ENCODE measurements around the gene ACOX1.
"Not testable (repeated sequence)": the region's sequence is repeated elsewhere in the genome, so short reads cannot be mapped to it uniquely, and the experiment has no call there.

Gene ACOX1

DNA sequence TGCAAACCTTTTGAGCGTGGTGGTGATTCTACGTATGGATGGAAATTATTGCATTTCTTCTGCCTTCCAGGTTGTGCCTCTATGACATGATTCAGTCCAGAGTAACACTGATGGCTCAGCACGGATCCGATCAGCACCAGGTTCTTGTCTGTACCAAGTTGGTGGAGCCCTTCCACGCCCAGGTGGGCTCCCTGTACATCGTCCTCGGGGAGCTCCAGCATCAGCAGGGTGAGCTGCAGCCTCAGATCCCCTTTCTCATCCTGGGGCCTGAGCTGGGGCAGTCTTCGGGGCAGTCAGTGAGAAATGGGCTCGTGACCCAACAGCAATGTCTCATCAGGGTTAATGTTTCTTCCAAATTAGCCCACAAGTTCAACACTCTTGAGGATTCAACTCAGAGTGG, 12.4 kb upstream of the ACOX1 start:
- TF ChIP-seq POU2F2 (IDR thresholded peaks at IDR 0.05; ENCODE audit: low read depth, low read length) (no peak), PAX5 (IDR thresholded peaks at IDR 0.05; ENCODE audit: insufficient read depth, low read length, severe bottlenecking) (no peak), SPI1 (IDR thresholded peaks at IDR 0.05; ENCODE audit: low read depth, low read length) (no peak), POLR2AphosphoS5 (IDR thresholded peaks at IDR 0.05; ENCODE audit: low read depth, low read length) (no peak)
- DNase-seq (ENCODE audit: insufficient read length, low spot score) (no peak), FAIRE-seq (no peak)

- TF ChIP-seq POU2F2 (IDR thresholded peaks at IDR 0.05; ENCODE audit: low read depth, low read length) = no peak
- no peak for TF ChIP-seq PAX5 (IDR thresholded peaks at IDR 0.05; ENCODE audit: insufficient read depth, low read length, severe bottlenecking)
- DNase-seq (ENCODE audit: insufficient read length, low spot score) (no peak), FAIRE-seq (no peak)
Measured at GRCh38 chr17:75987041-75987440, 8.1 kb upstream of the ACOX1 start.

GRCh38 chr17:75985986-75986385, 7.0 kb upstream of the ACOX1 start:
- no peak for FAIRE-seq
- TF ChIP-seq POLR2AphosphoS5 (IDR thresholded peaks at IDR 0.05; ENCODE audit: low read depth, low read length) (no peak), SPI1 (IDR thresholded peaks at IDR 0.05; ENCODE audit: low read depth, low read length) (no peak), POU2F2 (IDR thresholded peaks at IDR 0.05; ENCODE audit: low read depth, low read length) (no peak), PAX5 (IDR thresholded peaks at IDR 0.05; ENCODE audit: insufficient read depth, low read length, severe bottlenecking) (no peak)
- DNase-seq (ENCODE audit: insufficient read length, low spot score) = no peak

DNA sequence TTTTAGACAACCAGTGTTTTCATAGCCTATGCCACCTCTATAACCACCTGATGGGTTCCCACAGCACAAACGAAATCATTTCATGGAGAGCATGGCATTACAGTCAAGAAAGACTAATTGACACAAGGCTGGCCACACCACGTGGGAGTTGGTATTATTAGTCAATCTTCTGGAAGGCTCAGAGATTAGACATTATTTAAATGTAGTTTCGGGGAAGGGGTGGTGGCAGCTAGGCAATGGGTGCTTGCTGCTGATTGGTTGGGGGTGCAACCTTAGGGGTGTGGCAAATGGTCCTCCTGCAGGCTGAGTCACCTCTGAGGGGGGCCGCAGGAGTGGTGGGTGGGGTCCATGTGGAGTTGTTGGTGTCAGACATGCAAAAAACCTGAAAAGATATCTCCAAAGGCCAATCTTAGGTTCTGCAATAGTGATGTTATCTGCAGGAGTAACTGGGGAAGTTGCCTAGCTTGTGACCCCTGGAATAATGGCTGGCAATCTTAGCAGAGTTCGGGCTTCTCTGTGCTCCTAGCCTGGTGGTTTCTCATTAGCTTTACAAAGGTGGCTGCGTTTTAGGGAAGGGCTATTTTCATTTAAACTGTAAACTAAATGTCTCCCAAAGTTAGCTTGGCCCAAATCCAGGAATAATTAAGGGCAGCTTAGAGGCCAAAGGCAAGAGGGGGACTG, 4.7 kb upstream of the ACOX1 start:
- FAIRE-seq = no peak
- no peak for TF ChIP-seq PAX5 (IDR thresholded peaks at IDR 0.05; ENCODE audit: insufficient read depth, low read length, severe bottlenecking)
- no peak for TF ChIP-seq TAF1 (IDR thresholded peaks at IDR 0.05; ENCODE audit: low read depth, low read length)
- no peak for TF ChIP-seq POLR2A (IDR thresholded peaks at IDR 0.05; ENCODE audit: low read depth, low read length)
- TF ChIP-seq SPI1 (IDR thresholded peaks at IDR 0.05; ENCODE audit: low read depth, low read length) = no peak
- no peak for TF ChIP-seq POLR2AphosphoS5 (IDR thresholded peaks at IDR 0.05; ENCODE audit: low read depth, low read length)
- TF ChIP-seq POU2F2 (IDR thresholded peaks at IDR 0.05; ENCODE audit: low read depth, low read length) = no peak
- DNase-seq (ENCODE audit: insufficient read length, low spot score) = no peak

GRCh38 chr17:75981019-75981615, 2.2 kb upstream of the ACOX1 start:
- DNase-seq (ENCODE audit: insufficient read length, low spot score) = no peak
- FAIRE-seq = no peak
- TF ChIP-seq SPI1 (IDR thresholded peaks at IDR 0.05; ENCODE audit: low read depth, low read length) = no peak
- no peak for TF ChIP-seq TAF1 (IDR thresholded peaks at IDR 0.05; ENCODE audit: low read depth, low read length)
- TF ChIP-seq POU2F2 (IDR thresholded peaks at IDR 0.05; ENCODE audit: low read depth, low read length) = no peak
- no peak for TF ChIP-seq POLR2A (IDR thresholded peaks at IDR 0.05; ENCODE audit: low read depth, low read length)
- TF ChIP-seq PAX5 (IDR thresholded peaks at IDR 0.05; ENCODE audit: insufficient read depth, low read length, severe bottlenecking) = no peak
- TF ChIP-seq POLR2AphosphoS5 (IDR thresholded peaks at IDR 0.05; ENCODE audit: low read depth, low read length) = no peak

- no peak for DNase-seq (ENCODE audit: insufficient read length, low spot score)
- FAIRE-seq = peak; percentile 31
- TF ChIP-seq TAF1 (IDR thresholded peaks at IDR 0.05; ENCODE audit: low read depth, low read length) (no peak), POLR2A (IDR thresholded peaks at IDR 0.05; ENCODE audit: low read depth, low read length) (no peak), POU2F2 (IDR thresholded peaks at IDR 0.05; ENCODE audit: low read depth, low read length) (no peak), SPI1 (IDR thresholded peaks at IDR 0.05; ENCODE audit: low read depth, low read length) (no peak), POLR2AphosphoS5 (IDR thresholded peaks at IDR 0.05; ENCODE audit: low read depth, low read length) (no peak)
Measured at GRCh38 chr17:75980188-75981018, 1.4 kb upstream of the ACOX1 start.

- DNase-seq (ENCODE audit: insufficient read length, low spot score) (no peak), FAIRE-seq (no peak)
- TF ChIP-seq PAX5 (IDR thresholded peaks at IDR 0.05; ENCODE audit: insufficient read depth, low read length, severe bottlenecking) (no peak), POU2F2 (IDR thresholded peaks at IDR 0.05; ENCODE audit: low read depth, low read length) (no peak), POLR2A (IDR thresholded peaks at IDR 0.05; ENCODE audit: low read depth, low read length) (no peak), TAF1 (IDR thresholded peaks at IDR 0.05; ENCODE audit: low read depth, low read length) (no peak), POLR2AphosphoS5 (IDR thresholded peaks at IDR 0.05; ENCODE audit: low read depth, low read length) (no peak), SPI1 (IDR thresholded peaks at IDR 0.05; ENCODE audit: low read depth, low read length) (no peak)
Measured at GRCh38 chr17:75979705-75980187, 780 bp upstream of the ACOX1 start.

DNA sequence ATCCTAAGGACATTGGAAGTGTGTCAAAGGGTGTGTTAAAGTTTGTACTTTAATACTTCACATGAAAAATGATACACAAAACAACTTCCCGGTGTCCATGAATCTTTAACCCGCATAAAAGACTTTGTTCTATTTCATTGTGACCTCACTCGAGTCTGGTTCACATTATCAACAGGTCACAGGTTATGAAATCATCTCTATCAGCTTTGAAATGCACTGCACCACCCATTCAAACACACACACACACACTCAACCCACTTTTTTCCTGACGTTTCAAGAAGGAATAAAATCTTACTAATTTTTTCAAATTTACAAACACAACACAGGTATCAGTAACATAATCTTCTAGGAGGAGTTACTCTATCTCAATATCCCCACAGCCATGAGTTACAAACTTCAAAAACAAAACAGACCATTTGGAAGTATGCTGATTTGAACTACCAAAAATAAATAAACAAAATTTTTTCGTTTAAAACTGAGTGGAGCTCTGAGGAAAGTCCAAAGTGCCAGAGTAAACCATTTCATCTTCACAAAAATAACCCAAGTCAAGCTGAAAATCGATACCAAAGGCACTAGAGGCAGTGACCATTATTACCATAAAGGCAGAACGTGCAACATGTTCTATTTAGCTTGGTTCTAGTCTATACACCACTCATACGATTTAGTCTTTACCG, 2.7 kb downstream of the ACOX1 start:
- FAIRE-seq (no peak), DNase-seq (ENCODE audit: insufficient read length, low spot score) (no peak)
- TF ChIP-seq POU2F2 (IDR thresholded peaks at IDR 0.05; ENCODE audit: low read depth, low read length) = no peak
- TF ChIP-seq SPI1 (IDR thresholded peaks at IDR 0.05; ENCODE audit: low read depth, low read length) = no peak
- no peak for TF ChIP-seq POLR2AphosphoS5 (IDR thresholded peaks at IDR 0.05; ENCODE audit: low read depth, low read length)
- TF ChIP-seq POLR2A (IDR thresholded peaks at IDR 0.05; ENCODE audit: low read depth, low read length) = no peak
- TF ChIP-seq PAX5 (IDR thresholded peaks at IDR 0.05; ENCODE audit: insufficient read depth, low read length, severe bottlenecking) = no peak
- no peak for TF ChIP-seq TAF1 (IDR thresholded peaks at IDR 0.05; ENCODE audit: low read depth, low read length)

- no peak for FAIRE-seq
- no peak for DNase-seq (ENCODE audit: insufficient read length, low spot score)
- TF ChIP-seq TAF1 (IDR thresholded peaks at IDR 0.05; ENCODE audit: low read depth, low read length) (no peak), POLR2A (IDR thresholded peaks at IDR 0.05; ENCODE audit: low read depth, low read length) (no peak), SPI1 (IDR thresholded peaks at IDR 0.05; ENCODE audit: low read depth, low read length) (no peak), PAX5 (IDR thresholded peaks at IDR 0.05; ENCODE audit: insufficient read depth, low read length, severe bottlenecking) (no peak), POLR2AphosphoS5 (IDR thresholded peaks at IDR 0.05; ENCODE audit: low read depth, low read length) (no peak), POU2F2 (IDR thresholded peaks at IDR 0.05; ENCODE audit: low read depth, low read length) (no peak)
Measured at GRCh38 chr17:75975757-75976174, 3.2 kb downstream of the ACOX1 start.

GRCh38 chr17:75975187-75975586, 3.8 kb downstream of the ACOX1 start:
- not testable (repeated sequence) for FAIRE-seq; DNase-seq (ENCODE audit: insufficient read length, low spot score)
